SK-N-SH (cell line): ENCODE data around the gene NELFB. TPM values are rescaled to one million over a fixed set of nuclear protein-coding genes. Genes with fewer than 3 reads are reported as not detected.

ENCODE experiments used
- CTCF ChIA-PET: fragments of 300-600, 350-600 bp; formaldehyde crosslinking; extraction: SDS; loops from one replicate; lab custom pipeline; 2021; lab: Yijun Ruan, JAX
- POLR2A ChIA-PET: fragments of 350-600 bp; sonication (Branson Sonifier 250); formaldehyde crosslinking; extraction: SDS; loops from one replicate; lab custom pipeline; 2020; ENCODE audit warnings: antibody characterized with exemption, inconsistent platforms; lab: Yijun Ruan, JAX
- DNase-seq: peaks from one replicate; pipeline ENCODE4 v3.0.0; 2012
- H2AFZ ChIP-seq: fragments of 200-600 bp; sonication (generic); 2 replicates; pipeline ENCODE4 v1.8.1; 2016; ENCODE audit warnings: antibody characterized with exemption, mild to moderate bottlenecking, low read depth
- H3F3A ChIP-seq: fragments of 200-600 bp; sonication (generic); replicated peaks from 2 replicates; pipeline ENCODE3; 2016; ENCODE audit warnings: antibody characterized with exemption, mild to moderate bottlenecking; ENCODE audit not compliant: insufficient read depth
- H3K27ac ChIP-seq, 2 experiments: fragments of 200-500 bp in 1 of 2; fragments of 200-600 bp in 1 of 2; sonication (Bioruptor generic) in 1 of 2; sonication (generic), shearing (Covaris generic) in 1 of 2; 2 replicates each; pipeline versions ENCODE4 v1.5.1 to v1.6.1; 2014 to 2016; ENCODE audit warnings: low read depth in 2 of 2, inconsistent platforms in 1 of 2, low read length in 1 of 2, mild to moderate bottlenecking in 1 of 2, mixed read lengths in 1 of 2
- H3K27me3 ChIP-seq: fragments of 200-600 bp; sonication (generic), shearing (Covaris generic); 2 replicates; pipeline ENCODE4 v1.6.1; 2016; ENCODE audit warnings: mixed run types; ENCODE audit not compliant: insufficient read depth
- H3K36me3 ChIP-seq, 2 experiments: fragments of 200-500 bp in 1 of 2; fragments of 200-600 bp in 1 of 2; sonication (Bioruptor generic) in 1 of 2; sonication (generic) in 1 of 2; replicated peaks in 1 of 2; 2 replicates each; pipeline versions ENCODE3 to v1.5.1; 2014 to 2016; ENCODE audit warnings: low read length in 1 of 2, mild to moderate bottlenecking in 1 of 2; ENCODE audit not compliant: insufficient read depth in 2 of 2, control insufficient read depth in 1 of 2
- H3K4me1 ChIP-seq, 2 experiments: fragments of 200-500 bp in 1 of 2; fragments of 200-600 bp in 1 of 2; sonication (Bioruptor generic) in 1 of 2; sonication (generic), shearing (Covaris generic) in 1 of 2; 2 replicates each; pipeline versions ENCODE4 v1.5.1 to v1.6.1; 2014 to 2016; ENCODE audit warnings: low read depth in 1 of 2, low read length in 1 of 2, mixed run types in 1 of 2; ENCODE audit not compliant: insufficient read depth in 2 of 2, control insufficient read depth in 1 of 2
- H3K4me2 ChIP-seq: fragments of 200-600 bp; sonication (generic), shearing (Covaris generic); 2 replicates; pipeline ENCODE4 v1.6.1; 2017; ENCODE audit warnings: mixed run types
- H3K4me3 ChIP-seq, 2 experiments: fragments of 200-500 bp in 1 of 2; fragments of 200-600 bp in 1 of 2; sonication (Bioruptor generic) in 1 of 2; sonication (generic), shearing (Covaris generic) in 1 of 2; 2 replicates each; pipeline versions ENCODE4 v1.5.1 to v1.8.1; 2014 to 2016; ENCODE audit warnings: low read depth in 2 of 2, inconsistent platforms in 1 of 2, low read length in 1 of 2, mild to moderate bottlenecking in 1 of 2, mixed read lengths in 1 of 2, moderate library complexity in 1 of 2
- H3K79me2 ChIP-seq: fragments of 200-600 bp; sonication (generic); 2 replicates; pipeline ENCODE4 v1.8.1; 2017; ENCODE audit warnings: mild to moderate bottlenecking; ENCODE audit not compliant: insufficient read depth
- H3K9ac ChIP-seq: fragments of 200-600 bp; sonication (generic); 2 replicates; pipeline ENCODE4 v1.6.1; 2017; ENCODE audit warnings: mixed run types
- H3K9me2 ChIP-seq: fragments of 200-600 bp; sonication (generic); 2 replicates; pipeline ENCODE4 v1.6.1; 2017; ENCODE audit warnings: mixed run types
- H3K9me3 ChIP-seq: fragments of 200-600 bp; sonication (generic); 2 replicates; pipeline ENCODE4 v1.6.1; 2017; ENCODE audit warnings: mixed run types, mild to moderate bottlenecking, moderate library complexity
- H4K20me1 ChIP-seq: fragments of 200-600 bp; sonication (generic); 2 replicates; pipeline ENCODE4 v1.6.1; 2017; ENCODE audit warnings: mild to moderate bottlenecking, mixed run types; ENCODE audit not compliant: insufficient read depth
- CTCF ChIP-seq: fragments of 200-600 bp; sonication (generic); IDR thresholded peaks from 2 replicates; pipeline ENCODE4 v1.6.1; 2017; ENCODE audit warnings: antibody characterized with exemption, mild to moderate bottlenecking, moderate library complexity
- EZH2phosphoT487 ChIP-seq: fragments of 200-600 bp; sonication (generic); IDR thresholded peaks from 2 replicates; pipeline ENCODE4 v1.6.1; 2017; ENCODE audit warnings: low read depth, mixed run types, mild to moderate bottlenecking, antibody characterized with exemption, moderate library complexity, borderline replicate concordance
- GABPA ChIP-seq: IDR thresholded peaks from 2 replicates; pipeline ENCODE4 v1.4.0; 2012; ENCODE audit warnings: low read depth, mild to moderate bottlenecking
- JUND ChIP-seq: IDR thresholded peaks from 2 replicates; pipeline ENCODE4 v1.4.0; 2012
- MEF2A ChIP-seq: IDR thresholded peaks from 2 replicates; pipeline ENCODE4 v1.4.0; 2012; ENCODE audit warnings: low read depth, borderline replicate concordance
- MXI1 ChIP-seq: IDR thresholded peaks from 2 replicates; pipeline ENCODE4 v1.6.1; 2012; ENCODE audit warnings: mild to moderate bottlenecking, low read depth, low read length, improper control_type of control experiment
- NFIC ChIP-seq: IDR thresholded peaks from 2 replicates; pipeline ENCODE4 v1.4.0; 2012; ENCODE audit warnings: borderline replicate concordance
- NRF1 ChIP-seq: IDR thresholded peaks from 2 replicates; pipeline ENCODE4 v1.6.1; 2012; ENCODE audit warnings: low read depth, mild to moderate bottlenecking, low read length
- PBX3 ChIP-seq: IDR thresholded peaks from 2 replicates; pipeline ENCODE4; 2012
- RAD21 ChIP-seq: IDR thresholded peaks from 2 replicates; pipeline ENCODE4 v1.6.1; 2012; ENCODE audit warnings: mild to moderate bottlenecking, low read length
- REST ChIP-seq: IDR thresholded peaks from 2 replicates; pipeline ENCODE4 v1.6.1; 2012; ENCODE audit warnings: mild to moderate bottlenecking, low read depth, low read length, moderate library complexity
- TAF1 ChIP-seq: IDR thresholded peaks from 2 replicates; pipeline ENCODE4 v1.6.1; 2012; ENCODE audit warnings: low read depth, mild to moderate bottlenecking, low read length, moderate library complexity, borderline replicate concordance
- YY1 ChIP-seq: IDR thresholded peaks from 2 replicates; pipeline ENCODE4 v1.4.0; 2012; ENCODE audit warnings: low read depth, mild to moderate bottlenecking
- WGBS: methylation state at CpG from one replicate; pipeline ENCODE4 v1.1.6; 2017; ENCODE audit warnings: low lambda C conversion rate; 5-methylcytosine and 5-hydroxymethylcytosine counted together
- polyA plus RNA-seq, 3 experiments: library from polyadenylated mRNA; depleted of rRNA; stranded (reverse); fragments of >200 nt; gene quantifications; 2 replicates each; pipeline ENCODE4 v1.2.3, GENCODE V29; 2012
- TF ChIP-seq, protein P1 (sequence below): fragments of 150-350 bp; IDR thresholded peaks from 2 replicates; pipeline ENCODE4 v1.6.1; 2017; ENCODE audit warnings: antibody characterized with exemption, low read length, low read depth, borderline replicate concordance
- TF ChIP-seq, protein P2 (sequence below): fragments of 150-350 bp; IDR thresholded peaks from 2 replicates; pipeline ENCODE4 v1.6.1; 2016; ENCODE audit warnings: mild to moderate bottlenecking, low read depth, low read length

Gene NELFB
- polyA plus RNA-seq, 1 of the 3 experiments (the other 2 are of a cell fraction) = 62.7 TPM

- POLR2A ChIA-PET = no interaction called here
- no peak overlapping the region for H3K4me2 ChIP-seq
- H3K36me3 ChIP-seq = peaks cover 19 to 33% of the 10 kb centered on the region in 2 experiments
- no peak overlapping the region for H3K27ac ChIP-seq
- 90% methylated on average over 8 of the region's 10 CpGs for WGBS
- DNase-seq = no peak
- H4K20me1 ChIP-seq = no peaks in the 10 kb centered on the region
- H3K79me2 ChIP-seq = peaks cover 15% of the 10 kb centered on the region
- no peak overlapping the region for H3K9ac ChIP-seq
- H3F3A ChIP-seq = peaks cover 3% of the 10 kb centered on the region
- TF ChIP-seq, protein P1, sequence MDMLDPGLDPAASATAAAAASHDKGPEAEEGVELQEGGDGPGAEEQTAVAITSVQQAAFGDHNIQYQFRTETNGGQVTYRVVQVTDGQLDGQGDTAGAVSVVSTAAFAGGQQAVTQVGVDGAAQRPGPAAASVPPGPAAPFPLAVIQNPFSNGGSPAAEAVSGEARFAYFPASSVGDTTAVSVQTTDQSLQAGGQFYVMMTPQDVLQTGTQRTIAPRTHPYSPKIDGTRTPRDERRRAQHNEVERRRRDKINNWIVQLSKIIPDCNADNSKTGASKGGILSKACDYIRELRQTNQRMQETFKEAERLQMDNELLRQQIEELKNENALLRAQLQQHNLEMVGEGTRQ = no peak
- TF ChIP-seq RAD21 (no peak), TAF1 (no peak), NFIC (no peak), PBX3 (no peak), MEF2A (no peak), JUND (no peak)
- CTCF ChIA-PET = interaction anchor here (0.8 to 3.1 kb wide), 2 partner anchors 10 to 23 kb away, joined by 3 to 18 read pairs; partner anchors contain the start of gene TUBB4B
- no peak overlapping the region for H3K4me3 ChIP-seq
- H2AFZ ChIP-seq = no peak overlapping the region
- H3K27me3 ChIP-seq = no peaks in the 10 kb centered on the region
- H3K4me1 ChIP-seq = no peaks in the 10 kb centered on the region
- H3K9me2 ChIP-seq = no peaks in the 10 kb centered on the region
- no peaks in the 10 kb centered on the region for H3K9me3 ChIP-seq
Observed at GRCh38 chr9:137263506-137263905, 8.4 kb downstream of the NELFB start.

DNA sequence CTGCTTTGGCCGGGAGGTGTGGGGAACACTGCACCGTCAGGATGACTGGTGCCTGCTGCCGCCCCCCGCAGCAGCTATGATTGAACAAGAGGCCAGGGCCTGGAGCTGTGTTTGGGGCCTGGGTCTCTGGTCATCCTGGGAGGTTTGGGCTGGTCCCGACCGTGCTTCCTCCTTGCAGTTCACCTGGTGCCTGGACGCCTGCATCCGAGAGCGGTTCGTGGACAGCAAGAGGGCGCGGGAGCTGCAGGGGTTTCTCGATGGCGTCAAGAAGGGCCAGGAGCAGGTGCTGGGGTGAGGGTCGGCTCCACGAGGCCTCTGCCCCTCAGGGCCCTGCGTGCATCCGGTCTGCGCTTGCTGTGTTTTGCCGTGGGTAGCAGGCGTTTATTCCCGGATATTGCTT is 8.9 kb downstream of the NELFB start:
- WGBS = 97% methylated on average over 16 of the region's 22 CpGs
- H3K36me3 ChIP-seq = peaks cover 16 to 36% of the 10 kb centered on the region in 2 experiments
- H3K4me1 ChIP-seq = no peaks in the 10 kb centered on the region
- no peak overlapping the region for H3K9ac ChIP-seq
- no peak overlapping the region for H3K27ac ChIP-seq
- H3K27me3 ChIP-seq = no peaks in the 10 kb centered on the region
- no peak overlapping the region for H2AFZ ChIP-seq
- H3K4me3 ChIP-seq = no peak overlapping the region
- no peak overlapping the region for H3K4me2 ChIP-seq
- no peaks in the 10 kb centered on the region for H3K9me2 ChIP-seq
- H3F3A ChIP-seq = peaks cover 3% of the 10 kb centered on the region
- POLR2A ChIA-PET = no interaction called here
- peaks cover 10% of the 10 kb centered on the region for H3K79me2 ChIP-seq
- H4K20me1 ChIP-seq = no peaks in the 10 kb centered on the region
- TF ChIP-seq MXI1 = no peak
- TF ChIP-seq, protein P2, sequence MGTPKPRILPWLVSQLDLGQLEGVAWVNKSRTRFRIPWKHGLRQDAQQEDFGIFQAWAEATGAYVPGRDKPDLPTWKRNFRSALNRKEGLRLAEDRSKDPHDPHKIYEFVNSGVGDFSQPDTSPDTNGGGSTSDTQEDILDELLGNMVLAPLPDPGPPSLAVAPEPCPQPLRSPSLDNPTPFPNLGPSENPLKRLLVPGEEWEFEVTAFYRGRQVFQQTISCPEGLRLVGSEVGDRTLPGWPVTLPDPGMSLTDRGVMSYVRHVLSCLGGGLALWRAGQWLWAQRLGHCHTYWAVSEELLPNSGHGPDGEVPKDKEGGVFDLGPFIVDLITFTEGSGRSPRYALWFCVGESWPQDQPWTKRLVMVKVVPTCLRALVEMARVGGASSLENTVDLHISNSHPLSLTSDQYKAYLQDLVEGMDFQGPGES = no peak
- no peak for TF ChIP-seq REST
- no peak for TF ChIP-seq GABPA
- no peak for TF ChIP-seq NRF1
- TF ChIP-seq YY1 = no peak
- TF ChIP-seq CTCF = no peak
- TF ChIP-seq RAD21 = no peak
- TF ChIP-seq MEF2A = no peak
- no peak for TF ChIP-seq EZH2phosphoT487
- CTCF ChIA-PET = interaction anchor here (1.3 kb wide), 1 partner anchor 29 kb away, joined by 3 read pairs; no protein-coding TSS in a partner anchor
- no peak for DNase-seq
- H3K9me3 ChIP-seq = no peaks in the 10 kb centered on the region
